HepG2 (cell line): ENCODE results near the gene EDC3. TPM values are rescaled to one million over a fixed set of nuclear protein-coding genes. Genes with fewer than 3 reads are reported as not detected.

Source experiments
- ADNP ChIP-seq: sonication (generic); formaldehyde crosslinking; IDR thresholded peaks from 2 replicates; pipeline ENCODE4 v1.4.0; 2020; ENCODE audit warnings: missing genetic modification reagents
- DPF2 ChIP-seq: sonication (generic); formaldehyde crosslinking; IDR thresholded peaks from 2 replicates; pipeline ENCODE4 v1.4.0; 2020; ENCODE audit warnings: mild to moderate bottlenecking, low read depth, missing genetic modification reagents, borderline replicate concordance
- HMG20B ChIP-seq: conservative IDR thresholded peaks from 2 replicates; pipeline ENCODE4 v1.6.1; 2016; ENCODE audit warnings: missing genetic modification reagents, missing compliant biosample characterization
- IRF2 ChIP-seq: IDR thresholded peaks from 2 replicates; pipeline ENCODE4 v1.6.1; 2018; ENCODE audit warnings: missing genetic modification reagents, missing compliant biosample characterization
- PAWR ChIP-seq: sonication (generic); formaldehyde crosslinking; IDR thresholded peaks from 2 replicates; pipeline ENCODE4 v1.4.0; 2020; ENCODE audit warnings: missing genetic modification reagents, mild to moderate bottlenecking, borderline replicate concordance
- RAD51 ChIP-seq: fragments of 450-650 bp; IDR thresholded peaks from 2 replicates; pipeline ENCODE4 v1.6.1; 2016; ENCODE audit warnings: borderline replicate concordance
- SAFB2 ChIP-seq: sonication (generic); formaldehyde crosslinking; IDR thresholded peaks from 2 replicates; pipeline ENCODE4 v1.5.1; 2020; ENCODE audit warnings: missing genetic modification reagents, low read depth, mild to moderate bottlenecking, borderline replicate concordance
- SKIL ChIP-seq: sonication (generic); formaldehyde crosslinking; IDR thresholded peaks from 2 replicates; pipeline ENCODE4 v1.8.0; 2022; ENCODE audit warnings: missing genetic modification reagents, mild to moderate bottlenecking, moderate library complexity, borderline replicate concordance
- ZNF264 ChIP-seq: sonication (generic); formaldehyde crosslinking; IDR thresholded peaks from 2 replicates; pipeline ENCODE4 v1.4.0; 2020; ENCODE audit warnings: missing genetic modification reagents
- ZNF318 ChIP-seq: sonication (generic); formaldehyde crosslinking; IDR thresholded peaks from 2 replicates; pipeline ENCODE4 v1.4.0; 2020; ENCODE audit warnings: mild to moderate bottlenecking, missing genetic modification reagents
- ZNF33A ChIP-seq: sonication (generic); formaldehyde crosslinking; IDR thresholded peaks from 2 replicates; pipeline ENCODE4 v1.5.1; 2020; ENCODE audit warnings: missing genetic modification reagents, mild to moderate bottlenecking, moderate library complexity, borderline replicate concordance
- ZNF414 ChIP-seq: sonication (generic); formaldehyde crosslinking; IDR thresholded peaks from 2 replicates; pipeline ENCODE4 v1.5.0; 2020; ENCODE audit warnings: missing genetic modification reagents
- ZNF616 ChIP-seq: sonication (generic); formaldehyde crosslinking; IDR thresholded peaks from 2 replicates; pipeline ENCODE4 v1.5.0; 2020; ENCODE audit warnings: low read depth, mild to moderate bottlenecking, missing genetic modification reagents
- ZNF652 ChIP-seq: IDR thresholded peaks from 2 replicates; pipeline ENCODE4 v1.6.1; 2016; ENCODE audit warnings: low read depth, borderline replicate concordance
- ZNF850 ChIP-seq: sonication (generic); formaldehyde crosslinking; conservative IDR thresholded peaks from 2 replicates; pipeline ENCODE4 v1.9.0; 2021; ENCODE audit warnings: mild to moderate bottlenecking, missing genetic modification reagents
- polyA plus RNA-seq, 8 experiments: library from polyadenylated mRNA; depleted of rRNA in 3 of 8; stranded (reverse) in 7 of 8; unstranded in 1 of 8; fragments of >200 nt; fragmentation: Illumina TruSeq in 4 of 8; extraction: Trizol in 4 of 8; gene quantifications; 2 replicates each; pipeline versions ENCODE4 v1.2.1 to v1.2.3, GENCODE V29; 2011 to 2016; ENCODE audit warnings: low read depth in 4 of 8, missing spikeins in 1 of 8, mixed read lengths in 1 of 8; ENCODE audit not compliant: insufficient read depth in 1 of 8
- total RNA-seq, 5 experiments: library from RNA; depleted of rRNA; stranded (reverse); fragments of >200 nt; fragmentation: Illumina TruSeq; extraction: Trizol; gene quantifications; 2 replicates each; pipeline ENCODE4 v1.2.3, GENCODE V29; 2016; ENCODE audit warnings: low read depth in 1 of 5
- TF ChIP-seq, protein P1 (sequence below): sonication (generic); formaldehyde crosslinking; IDR thresholded peaks from 2 replicates; pipeline ENCODE4 v1.4.0; 2020; ENCODE audit warnings: mild to moderate bottlenecking, missing genetic modification reagents, borderline replicate concordance

The EDC3 gene
- total and polyA plus RNA-seq, 2 of the 13 experiments (the other 11 are each of a cell fraction or from before 2014, with no cell fraction given) = 17.4 to 32.0 TPM

DNA sequence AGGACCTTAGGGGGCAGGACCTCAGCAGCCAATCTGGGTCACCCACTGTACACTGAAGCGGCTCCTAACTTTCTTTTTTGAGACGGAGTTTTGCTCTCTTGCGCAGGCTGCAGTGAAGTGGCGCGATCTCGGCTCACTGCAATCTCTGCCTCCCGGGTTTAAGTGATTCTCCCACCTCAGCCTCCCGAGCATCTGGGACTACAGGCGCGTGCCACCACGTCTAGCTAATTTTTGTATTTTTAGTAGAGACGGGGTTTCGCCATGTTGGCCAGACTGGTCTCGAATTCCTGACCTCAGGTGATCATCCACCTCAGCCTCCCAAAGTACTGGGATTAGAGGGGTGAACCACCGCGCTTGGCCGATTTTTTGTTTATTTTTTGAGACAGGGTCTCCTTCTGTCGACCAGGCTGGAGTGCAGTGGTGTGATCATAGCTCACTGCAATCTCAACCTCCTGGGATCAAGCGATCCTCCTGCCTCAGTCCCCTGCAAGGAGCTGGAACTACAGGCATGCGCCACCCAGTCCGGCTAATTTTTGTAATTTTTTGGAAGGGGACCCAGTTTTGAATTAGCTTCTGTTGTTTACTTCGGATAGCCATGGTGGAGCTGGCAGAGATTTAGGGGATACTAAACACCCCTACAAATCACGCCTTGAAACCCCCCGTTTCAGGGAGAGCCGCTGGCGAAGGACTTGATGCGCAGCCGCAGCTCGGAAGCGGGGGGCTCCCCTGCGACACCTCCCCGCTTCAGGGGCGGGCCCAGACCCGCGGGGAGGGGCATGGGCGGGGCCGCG is 81.7 kb downstream of the EDC3 start (continued):
- no peak for TF ChIP-seq PAWR (CRISPR knock-in tag)
- TF ChIP-seq HMG20B (CRISPR knock-in tag) = no peak
- TF ChIP-seq IRF2 (CRISPR knock-in tag) = no peak
- TF ChIP-seq ZNF33A (CRISPR knock-in tag) = no peak
- TF ChIP-seq ADNP = no peak
- TF ChIP-seq ZNF850 (CRISPR knock-in tag) = no peak
- TF ChIP-seq RAD51 = no peak
- TF ChIP-seq ZNF264 (CRISPR knock-in tag) = no peak
- TF ChIP-seq, protein P1, sequence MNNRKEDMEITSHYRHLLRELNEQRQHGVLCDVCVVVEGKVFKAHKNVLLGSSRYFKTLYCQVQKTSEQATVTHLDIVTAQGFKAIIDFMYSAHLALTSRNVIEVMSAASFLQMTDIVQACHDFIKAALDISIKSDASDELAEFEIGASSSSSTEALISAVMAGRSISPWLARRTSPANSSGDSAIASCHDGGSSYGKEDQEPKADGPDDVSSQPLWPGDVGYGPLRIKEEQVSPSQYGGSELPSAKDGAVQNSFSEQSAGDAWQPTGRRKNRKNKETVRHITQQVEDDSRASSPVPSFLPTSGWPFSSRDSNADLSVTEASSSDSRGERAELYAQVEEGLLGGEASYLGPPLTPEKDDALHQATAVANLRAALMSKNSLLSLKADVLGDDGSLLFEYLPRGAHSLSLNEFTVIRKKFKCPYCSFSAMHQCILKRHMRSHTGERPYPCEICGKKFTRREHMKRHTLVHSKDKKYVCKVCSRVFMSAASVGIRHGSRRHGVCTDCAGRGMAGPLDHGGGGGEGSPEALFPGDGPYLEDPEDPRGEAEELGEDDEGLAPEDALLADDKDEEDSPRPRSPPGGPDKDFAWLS (CRISPR knock-in tag) = no peak
- TF ChIP-seq ZNF616 (CRISPR knock-in tag) = no peak
- TF ChIP-seq ZNF318 = no peak
- no peak for TF ChIP-seq SKIL
- TF ChIP-seq SAFB2 = no peak
- 0 out of 2 replicates have a peak, but pooled peaks have one; percentile 18 for TF ChIP-seq DPF2 (CRISPR knock-in tag)
- no peak for TF ChIP-seq ZNF414 (CRISPR knock-in tag)
- TF ChIP-seq ZNF652 (CRISPR knock-in tag) = no peak
